C4-2B (cell line): ENCODE results near the gene CEACAM6.

ENCODE experiments used
- ZFX ChIP-seq: fragments of 450-650 bp; IDR thresholded peaks from 2 replicates; pipeline ENCODE4 v1.6.1; 2017
- TF ChIP-seq, protein P1 (sequence below): fragments of 450-650 bp; conservative IDR thresholded peaks from 2 replicates; pipeline ENCODE4 v1.5.1; 2017; ENCODE audit warnings: mild to moderate bottlenecking

DNA sequence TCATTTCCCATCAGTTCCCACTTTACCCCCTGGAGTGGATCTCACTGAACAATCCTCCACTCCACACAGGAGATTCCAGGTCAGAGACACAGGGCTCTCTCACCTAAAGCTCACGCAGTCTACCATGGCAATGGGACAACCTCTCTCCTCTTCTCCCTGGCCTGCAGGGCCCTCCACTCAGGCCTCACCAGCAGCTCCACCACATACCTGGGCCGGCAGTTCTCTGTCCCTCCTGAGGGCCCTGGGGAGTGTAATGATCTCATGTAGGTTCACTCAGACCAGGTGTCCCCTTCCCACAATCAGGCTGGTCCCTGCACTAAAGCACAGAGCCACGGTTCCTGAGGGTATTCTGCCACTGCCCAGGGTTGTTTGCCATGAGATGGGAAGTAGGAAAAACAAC, 56.7 kb downstream of the CEACAM6 start:
- TF ChIP-seq, protein P1, sequence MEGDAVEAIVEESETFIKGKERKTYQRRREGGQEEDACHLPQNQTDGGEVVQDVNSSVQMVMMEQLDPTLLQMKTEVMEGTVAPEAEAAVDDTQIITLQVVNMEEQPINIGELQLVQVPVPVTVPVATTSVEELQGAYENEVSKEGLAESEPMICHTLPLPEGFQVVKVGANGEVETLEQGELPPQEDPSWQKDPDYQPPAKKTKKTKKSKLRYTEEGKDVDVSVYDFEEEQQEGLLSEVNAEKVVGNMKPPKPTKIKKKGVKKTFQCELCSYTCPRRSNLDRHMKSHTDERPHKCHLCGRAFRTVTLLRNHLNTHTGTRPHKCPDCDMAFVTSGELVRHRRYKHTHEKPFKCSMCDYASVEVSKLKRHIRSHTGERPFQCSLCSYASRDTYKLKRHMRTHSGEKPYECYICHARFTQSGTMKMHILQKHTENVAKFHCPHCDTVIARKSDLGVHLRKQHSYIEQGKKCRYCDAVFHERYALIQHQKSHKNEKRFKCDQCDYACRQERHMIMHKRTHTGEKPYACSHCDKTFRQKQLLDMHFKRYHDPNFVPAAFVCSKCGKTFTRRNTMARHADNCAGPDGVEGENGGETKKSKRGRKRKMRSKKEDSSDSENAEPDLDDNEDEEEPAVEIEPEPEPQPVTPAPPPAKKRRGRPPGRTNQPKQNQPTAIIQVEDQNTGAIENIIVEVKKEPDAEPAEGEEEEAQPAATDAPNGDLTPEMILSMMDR = no peak
- no peak for TF ChIP-seq ZFX
